ENCODE results near the gene PMF1. TPM values are rescaled to one million over a fixed set of nuclear protein-coding genes. Genes with fewer than 3 reads are reported as not detected.

PMF1 gene
- 10 to 100 TPM; 32.6 to 70.6 TPM for total RNA-seq
- 10 to 100 TPM; 54.9 to 64.8 TPM for polyA plus RNA-seq (ENCODE audit: insufficient read length in 2 of 2)
- long read RNA-seq, donor 1, transcript PMF1-202 (5 exons, 1,068 nt), result major isoform, 34 of 37 reads
- long read RNA-seq, donor 1, partial matches to known transcripts, result 0 of 37 reads
- long read RNA-seq, donor 1, other reads (novel, unspliced or antisense), result 0 of 37 reads
- long read RNA-seq, donor 2, transcript PMF1-202 (5 exons, 1,068 nt), result major isoform, 10 of 11 reads
- long read RNA-seq, donor 2, partial matches to known transcripts, result 0 of 11 reads
- long read RNA-seq, donor 2, other reads (novel, unspliced or antisense), result 0 of 11 reads
- long read RNA-seq, donor 3, transcript PMF1-202 (5 exons, 1,068 nt), result major isoform, 12 of 21 reads
- long read RNA-seq, donor 3, partial matches to known transcripts, result 9 of 21 reads
- long read RNA-seq, donor 3, other reads (novel, unspliced or antisense), result 0 of 21 reads
- long read RNA-seq, donor 4, transcript PMF1-202 (5 exons, 1,068 nt), result major isoform, 44 of 54 reads
- long read RNA-seq, donor 4, partial matches to known transcripts, result 7 of 54 reads
- long read RNA-seq, donor 4, other reads (novel, unspliced or antisense), result 0 of 54 reads

- 0% methylated on average over 58 of the region's 61 CpGs for WGBS (ENCODE audit: insufficient coverage)
- peak within 1 kb of the TSS; percentile 81 for H3K4me3 ChIP-seq (ENCODE audit: low read depth, low read length)
- peak; percentile 90 to 99 (median 94) for DNase-seq (ENCODE audit: low read depth in 4 of 6, low spot score in 6 of 6)
Measured at GRCh38 chr1:156212833-156213643, at the start of gene PMF1. Gene PMF1, plus strand, starts transcription at chr1:156213007. Its CDS starts 9 bp downstream, at chr1:156213016.

GRCh38 chr1:156163712-156164111 lies 49.1 kb upstream of the PMF1 start:
- H3K4me3 ChIP-seq (ENCODE audit: low read depth, low read length), result no peak overlapping the region

More at GRCh38 chr1:156212833-156213643, at the start of gene PMF1:
- Histone ChIP-seq H3K27me3 (ENCODE audit: control insufficient read depth, insufficient read depth, low read length) (no peaks in the 10 kb centered on the region), H3K9me3 (ENCODE audit: control insufficient read depth, insufficient read depth, low read length) (no peaks in the 10 kb centered on the region), H3K36me3 (ENCODE audit: control insufficient read depth, insufficient read depth, low read length) (peaks cover 35% of the 10 kb centered on the region), H3K27ac (ENCODE audit: low read depth, low read length) (peak within 1 kb of the TSS; percentile 98), H3K4me1 (ENCODE audit: control insufficient read depth, insufficient read depth, low read length) (peaks cover 12% of the 10 kb centered on the region)

GRCh38 chr1:156164125-156164831 lies 48.5 kb upstream of the PMF1 start:
- DNase-seq (ENCODE audit: low read depth in 4 of 6, low spot score in 6 of 6), result no peak
- H3K9me3 ChIP-seq (ENCODE audit: control insufficient read depth, insufficient read depth, low read length), result no peaks in the 10 kb centered on the region
- peaks cover 48% of the 10 kb centered on the region for H3K36me3 ChIP-seq (ENCODE audit: control insufficient read depth, insufficient read depth, low read length)
- H3K4me1 ChIP-seq (ENCODE audit: control insufficient read depth, insufficient read depth, low read length), result peaks cover 23% of the 10 kb centered on the region
- H3K27ac ChIP-seq (ENCODE audit: low read depth, low read length), result no peak overlapping the region
- H3K27me3 ChIP-seq (ENCODE audit: control insufficient read depth, insufficient read depth, low read length), result no peaks in the 10 kb centered on the region
- no peak overlapping the region for H3K4me3 ChIP-seq (ENCODE audit: low read depth, low read length)
- WGBS (ENCODE audit: insufficient coverage), result no CpG with 5 or more reads among the region's 6 CpGs

More at GRCh38 chr1:156163712-156164111, 49.1 kb upstream of the PMF1 start:
- no CpG with 5 or more reads among the region's 1 CpG for WGBS (ENCODE audit: insufficient coverage)
- H3K27me3 ChIP-seq (ENCODE audit: control insufficient read depth, insufficient read depth, low read length), result no peaks in the 10 kb centered on the region
- H3K27ac ChIP-seq (ENCODE audit: low read depth, low read length), result no peak overlapping the region
- H3K4me1 ChIP-seq (ENCODE audit: control insufficient read depth, insufficient read depth, low read length), result peaks cover 23% of the 10 kb centered on the region
- no peaks in the 10 kb centered on the region for H3K9me3 ChIP-seq (ENCODE audit: control insufficient read depth, insufficient read depth, low read length)
- DNase-seq (ENCODE audit: low read depth in 4 of 6, low spot score in 6 of 6), result no peak
- H3K36me3 ChIP-seq (ENCODE audit: control insufficient read depth, insufficient read depth, low read length), result peaks cover 48% of the 10 kb centered on the region

- H3K36me3 ChIP-seq (ENCODE audit: control insufficient read depth, insufficient read depth, low read length), result peaks cover 44% of the 10 kb centered on the region
- H3K27ac ChIP-seq (ENCODE audit: low read depth, low read length), result no peak overlapping the region
- H3K4me1 ChIP-seq (ENCODE audit: control insufficient read depth, insufficient read depth, low read length), result peaks cover 23% of the 10 kb centered on the region
- no peaks in the 10 kb centered on the region for H3K9me3 ChIP-seq (ENCODE audit: control insufficient read depth, insufficient read depth, low read length)
- WGBS (ENCODE audit: insufficient coverage), result 96% methylated on average over 2 of the region's 2 CpGs
- no peak for DNase-seq (ENCODE audit: low read depth in 4 of 6, low spot score in 6 of 6)
- H3K27me3 ChIP-seq (ENCODE audit: control insufficient read depth, insufficient read depth, low read length), result no peaks in the 10 kb centered on the region
- no peak overlapping the region for H3K4me3 ChIP-seq (ENCODE audit: low read depth, low read length)
Measured at GRCh38 chr1:156165083-156165482, 47.7 kb upstream of the PMF1 start.

- Histone ChIP-seq H3K27ac (ENCODE audit: low read depth, low read length) (no peak overlapping the region), H3K9me3 (ENCODE audit: control insufficient read depth, insufficient read depth, low read length) (no peaks in the 10 kb centered on the region), H3K4me1 (ENCODE audit: control insufficient read depth, insufficient read depth, low read length) (peaks cover 5% of the 10 kb centered on the region), H3K36me3 (ENCODE audit: control insufficient read depth, insufficient read depth, low read length) (peaks cover 39% of the 10 kb centered on the region), H3K4me3 (ENCODE audit: low read depth, low read length) (no peak overlapping the region), H3K27me3 (ENCODE audit: control insufficient read depth, insufficient read depth, low read length) (no peaks in the 10 kb centered on the region)
- WGBS (ENCODE audit: insufficient coverage), result 75% methylated on average over 2 of the region's 5 CpGs
- no peak for DNase-seq (ENCODE audit: low read depth in 4 of 6, low spot score in 6 of 6)
Measured at GRCh38 chr1:156167536-156167935, 45.3 kb upstream of the PMF1 start.

- peaks cover 66% of the 10 kb centered on the region for H3K36me3 ChIP-seq (ENCODE audit: control insufficient read depth, insufficient read depth, low read length)
- no peak for DNase-seq (ENCODE audit: low read depth in 4 of 6, low spot score in 6 of 6)
- H3K9me3 ChIP-seq (ENCODE audit: control insufficient read depth, insufficient read depth, low read length), result no peaks in the 10 kb centered on the region
- WGBS (ENCODE audit: insufficient coverage), result 75% methylated on average over 9 of the region's 9 CpGs
- H3K27ac ChIP-seq (ENCODE audit: low read depth, low read length), result no peak overlapping the region
- H3K4me3 ChIP-seq (ENCODE audit: low read depth, low read length), result no peak overlapping the region
- H3K27me3 ChIP-seq (ENCODE audit: control insufficient read depth, insufficient read depth, low read length), result no peaks in the 10 kb centered on the region
- H3K4me1 ChIP-seq (ENCODE audit: control insufficient read depth, insufficient read depth, low read length), result no peaks in the 10 kb centered on the region
Measured at GRCh38 chr1:156172696-156173470, 39.9 kb upstream of the PMF1 start.

DNA sequence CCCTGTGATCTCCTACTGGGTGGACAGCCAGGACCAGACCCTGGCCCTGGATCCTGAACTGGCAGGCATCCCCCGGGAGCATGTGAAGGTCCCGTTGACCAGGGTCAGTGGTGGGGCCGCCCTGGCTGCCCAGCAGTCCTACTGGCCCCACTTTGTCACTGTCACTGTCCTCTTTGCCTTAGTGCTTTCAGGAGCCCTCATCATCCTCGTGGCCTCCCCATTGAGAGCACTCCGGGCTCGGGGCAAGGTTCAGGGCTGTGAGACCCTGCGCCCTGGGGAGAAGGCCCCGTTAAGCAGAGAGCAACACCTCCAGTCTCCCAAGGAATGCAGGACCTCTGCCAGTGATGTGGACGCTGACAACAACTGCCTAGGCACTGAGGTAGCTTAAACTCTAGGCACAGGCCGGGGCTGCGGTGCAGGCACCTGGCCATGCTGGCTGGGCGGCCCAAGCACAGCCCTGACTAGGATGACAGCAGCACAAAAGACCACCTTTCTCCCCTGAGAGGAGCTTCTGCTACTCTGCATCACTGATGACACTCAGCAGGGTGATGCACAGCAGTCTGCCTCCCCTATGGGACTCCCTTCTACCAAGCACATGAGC lies 36.1 kb upstream of the PMF1 start:
- no peak for DNase-seq (ENCODE audit: low read depth in 4 of 6, low spot score in 6 of 6)
- 68% methylated on average over 12 of the region's 12 CpGs for WGBS (ENCODE audit: insufficient coverage)
- H3K4me3 ChIP-seq (ENCODE audit: low read depth, low read length), result no peak overlapping the region
- H3K27me3 ChIP-seq (ENCODE audit: control insufficient read depth, insufficient read depth, low read length), result no peaks in the 10 kb centered on the region
- H3K4me1 ChIP-seq (ENCODE audit: control insufficient read depth, insufficient read depth, low read length), result no peaks in the 10 kb centered on the region
- no peak overlapping the region for H3K27ac ChIP-seq (ENCODE audit: low read depth, low read length)
- no peaks in the 10 kb centered on the region for H3K9me3 ChIP-seq (ENCODE audit: control insufficient read depth, insufficient read depth, low read length)
- peaks cover 57% of the 10 kb centered on the region for H3K36me3 ChIP-seq (ENCODE audit: control insufficient read depth, insufficient read depth, low read length)

DNA sequence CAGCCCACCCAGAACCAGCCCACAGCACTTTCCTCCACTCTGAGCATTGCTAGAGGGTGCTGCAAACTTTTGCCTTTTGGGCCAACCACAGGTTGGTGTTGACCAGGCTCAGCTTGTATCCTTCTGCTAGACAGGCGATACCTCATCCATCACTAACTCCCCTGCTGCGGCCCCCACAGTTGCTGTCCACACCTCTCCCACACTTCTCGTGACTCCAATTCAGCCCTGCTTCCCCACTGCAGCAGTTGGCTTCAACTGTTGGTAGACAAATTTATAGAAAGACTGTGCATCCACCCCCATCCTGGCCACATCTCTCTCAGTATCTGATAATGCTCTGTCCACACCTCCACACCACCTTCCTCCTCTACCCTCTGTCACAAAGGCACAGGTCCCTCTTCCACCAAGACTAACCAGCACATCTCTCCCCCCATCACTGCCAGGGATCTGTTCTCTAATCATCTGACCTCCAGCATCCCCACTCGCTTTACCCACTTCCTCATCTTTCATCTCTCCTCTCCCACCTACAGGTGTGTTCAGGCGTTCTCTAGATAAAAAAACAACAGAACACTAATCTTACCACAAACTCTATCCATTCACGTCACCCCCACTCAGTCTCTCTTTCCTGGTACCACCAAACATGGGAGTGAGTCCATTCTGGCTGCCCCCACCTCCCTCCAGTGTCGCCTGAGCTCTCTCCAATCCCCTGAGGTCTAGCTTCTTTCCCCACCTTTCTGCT lies 34.7 kb upstream of the PMF1 start:
- WGBS (ENCODE audit: insufficient coverage), result 68% methylated on average over 7 of the region's 7 CpGs
- Histone ChIP-seq H3K4me3 (ENCODE audit: low read depth, low read length) (no peak overlapping the region), H3K4me1 (ENCODE audit: control insufficient read depth, insufficient read depth, low read length) (no peaks in the 10 kb centered on the region), H3K36me3 (ENCODE audit: control insufficient read depth, insufficient read depth, low read length) (peaks cover 48% of the 10 kb centered on the region), H3K27me3 (ENCODE audit: control insufficient read depth, insufficient read depth, low read length) (no peaks in the 10 kb centered on the region), H3K27ac (ENCODE audit: low read depth, low read length) (no peak overlapping the region), H3K9me3 (ENCODE audit: control insufficient read depth, insufficient read depth, low read length) (no peaks in the 10 kb centered on the region)
- DNase-seq (ENCODE audit: low read depth in 4 of 6, low spot score in 6 of 6), result no peak
